ENCODE data around the gene KCNN4.

GRCh38 chr19:43748205-43748594, 32.6 kb downstream of the KCNN4 start:
- TF ChIP-seq CTCF (IDR thresholded peaks at IDR 0.05) (no peak), ZFX (IDR thresholded peaks at IDR 0.05; ENCODE audit: borderline replicate concordance) (no peak)

All from 22Rv1 (cell line).